ENCODE data around the gene TPD52L1.

GRCh38 chr6:125117818-125118217, 35.8 kb upstream of the TPD52L1 start:
- no peak for TF ChIP-seq CTCF (conservative IDR thresholded peaks at IDR 0.05; ENCODE audit: low read depth in 2 of 2)
- no peak for TF ChIP-seq POLR2AphosphoS5 (IDR thresholded peaks at IDR 0.05; ENCODE audit: low read depth)
- no peak for TF ChIP-seq EZH2phosphoT487 (IDR thresholded peaks at IDR 0.05; ENCODE audit: unreplicated experiment)
- no peak for TF ChIP-seq JUNB (IDR thresholded peaks at IDR 0.05; ENCODE audit: unreplicated experiment)
- TF ChIP-seq EZH2 (IDR thresholded peaks at IDR 0.05; ENCODE audit: low read depth, unreplicated experiment) = no peak
- TF ChIP-seq, protein P1, sequence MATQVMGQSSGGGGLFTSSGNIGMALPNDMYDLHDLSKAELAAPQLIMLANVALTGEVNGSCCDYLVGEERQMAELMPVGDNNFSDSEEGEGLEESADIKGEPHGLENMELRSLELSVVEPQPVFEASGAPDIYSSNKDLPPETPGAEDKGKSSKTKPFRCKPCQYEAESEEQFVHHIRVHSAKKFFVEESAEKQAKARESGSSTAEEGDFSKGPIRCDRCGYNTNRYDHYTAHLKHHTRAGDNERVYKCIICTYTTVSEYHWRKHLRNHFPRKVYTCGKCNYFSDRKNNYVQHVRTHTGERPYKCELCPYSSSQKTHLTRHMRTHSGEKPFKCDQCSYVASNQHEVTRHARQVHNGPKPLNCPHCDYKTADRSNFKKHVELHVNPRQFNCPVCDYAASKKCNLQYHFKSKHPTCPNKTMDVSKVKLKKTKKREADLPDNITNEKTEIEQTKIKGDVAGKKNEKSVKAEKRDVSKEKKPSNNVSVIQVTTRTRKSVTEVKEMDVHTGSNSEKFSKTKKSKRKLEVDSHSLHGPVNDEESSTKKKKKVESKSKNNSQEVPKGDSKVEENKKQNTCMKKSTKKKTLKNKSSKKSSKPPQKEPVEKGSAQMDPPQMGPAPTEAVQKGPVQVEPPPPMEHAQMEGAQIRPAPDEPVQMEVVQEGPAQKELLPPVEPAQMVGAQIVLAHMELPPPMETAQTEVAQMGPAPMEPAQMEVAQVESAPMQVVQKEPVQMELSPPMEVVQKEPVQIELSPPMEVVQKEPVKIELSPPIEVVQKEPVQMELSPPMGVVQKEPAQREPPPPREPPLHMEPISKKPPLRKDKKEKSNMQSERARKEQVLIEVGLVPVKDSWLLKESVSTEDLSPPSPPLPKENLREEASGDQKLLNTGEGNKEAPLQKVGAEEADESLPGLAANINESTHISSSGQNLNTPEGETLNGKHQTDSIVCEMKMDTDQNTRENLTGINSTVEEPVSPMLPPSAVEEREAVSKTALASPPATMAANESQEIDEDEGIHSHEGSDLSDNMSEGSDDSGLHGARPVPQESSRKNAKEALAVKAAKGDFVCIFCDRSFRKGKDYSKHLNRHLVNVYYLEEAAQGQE (IDR thresholded peaks at IDR 0.05; ENCODE audit: unreplicated experiment) = no peak
- TF ChIP-seq STAT1 (IDR thresholded peaks at IDR 0.05; ENCODE audit: unreplicated experiment) = no peak
- no peak for TF ChIP-seq NANOG (IDR thresholded peaks at IDR 0.05; ENCODE audit: borderline replicate concordance)
- no peak for TF ChIP-seq ETS1 (IDR thresholded peaks at IDR 0.05)
- TF ChIP-seq CREB1 (CRISPR knock-in tag; IDR thresholded peaks at IDR 0.05; ENCODE audit: low read depth) = no peak
- no peak for TF ChIP-seq ZNF114 (CRISPR knock-in tag; IDR thresholded peaks at IDR 0.05)
- TF ChIP-seq ZNF331 (CRISPR knock-in tag; IDR thresholded peaks at IDR 0.05; ENCODE audit: low read depth) = no peak
- TF ChIP-seq, protein P2, sequence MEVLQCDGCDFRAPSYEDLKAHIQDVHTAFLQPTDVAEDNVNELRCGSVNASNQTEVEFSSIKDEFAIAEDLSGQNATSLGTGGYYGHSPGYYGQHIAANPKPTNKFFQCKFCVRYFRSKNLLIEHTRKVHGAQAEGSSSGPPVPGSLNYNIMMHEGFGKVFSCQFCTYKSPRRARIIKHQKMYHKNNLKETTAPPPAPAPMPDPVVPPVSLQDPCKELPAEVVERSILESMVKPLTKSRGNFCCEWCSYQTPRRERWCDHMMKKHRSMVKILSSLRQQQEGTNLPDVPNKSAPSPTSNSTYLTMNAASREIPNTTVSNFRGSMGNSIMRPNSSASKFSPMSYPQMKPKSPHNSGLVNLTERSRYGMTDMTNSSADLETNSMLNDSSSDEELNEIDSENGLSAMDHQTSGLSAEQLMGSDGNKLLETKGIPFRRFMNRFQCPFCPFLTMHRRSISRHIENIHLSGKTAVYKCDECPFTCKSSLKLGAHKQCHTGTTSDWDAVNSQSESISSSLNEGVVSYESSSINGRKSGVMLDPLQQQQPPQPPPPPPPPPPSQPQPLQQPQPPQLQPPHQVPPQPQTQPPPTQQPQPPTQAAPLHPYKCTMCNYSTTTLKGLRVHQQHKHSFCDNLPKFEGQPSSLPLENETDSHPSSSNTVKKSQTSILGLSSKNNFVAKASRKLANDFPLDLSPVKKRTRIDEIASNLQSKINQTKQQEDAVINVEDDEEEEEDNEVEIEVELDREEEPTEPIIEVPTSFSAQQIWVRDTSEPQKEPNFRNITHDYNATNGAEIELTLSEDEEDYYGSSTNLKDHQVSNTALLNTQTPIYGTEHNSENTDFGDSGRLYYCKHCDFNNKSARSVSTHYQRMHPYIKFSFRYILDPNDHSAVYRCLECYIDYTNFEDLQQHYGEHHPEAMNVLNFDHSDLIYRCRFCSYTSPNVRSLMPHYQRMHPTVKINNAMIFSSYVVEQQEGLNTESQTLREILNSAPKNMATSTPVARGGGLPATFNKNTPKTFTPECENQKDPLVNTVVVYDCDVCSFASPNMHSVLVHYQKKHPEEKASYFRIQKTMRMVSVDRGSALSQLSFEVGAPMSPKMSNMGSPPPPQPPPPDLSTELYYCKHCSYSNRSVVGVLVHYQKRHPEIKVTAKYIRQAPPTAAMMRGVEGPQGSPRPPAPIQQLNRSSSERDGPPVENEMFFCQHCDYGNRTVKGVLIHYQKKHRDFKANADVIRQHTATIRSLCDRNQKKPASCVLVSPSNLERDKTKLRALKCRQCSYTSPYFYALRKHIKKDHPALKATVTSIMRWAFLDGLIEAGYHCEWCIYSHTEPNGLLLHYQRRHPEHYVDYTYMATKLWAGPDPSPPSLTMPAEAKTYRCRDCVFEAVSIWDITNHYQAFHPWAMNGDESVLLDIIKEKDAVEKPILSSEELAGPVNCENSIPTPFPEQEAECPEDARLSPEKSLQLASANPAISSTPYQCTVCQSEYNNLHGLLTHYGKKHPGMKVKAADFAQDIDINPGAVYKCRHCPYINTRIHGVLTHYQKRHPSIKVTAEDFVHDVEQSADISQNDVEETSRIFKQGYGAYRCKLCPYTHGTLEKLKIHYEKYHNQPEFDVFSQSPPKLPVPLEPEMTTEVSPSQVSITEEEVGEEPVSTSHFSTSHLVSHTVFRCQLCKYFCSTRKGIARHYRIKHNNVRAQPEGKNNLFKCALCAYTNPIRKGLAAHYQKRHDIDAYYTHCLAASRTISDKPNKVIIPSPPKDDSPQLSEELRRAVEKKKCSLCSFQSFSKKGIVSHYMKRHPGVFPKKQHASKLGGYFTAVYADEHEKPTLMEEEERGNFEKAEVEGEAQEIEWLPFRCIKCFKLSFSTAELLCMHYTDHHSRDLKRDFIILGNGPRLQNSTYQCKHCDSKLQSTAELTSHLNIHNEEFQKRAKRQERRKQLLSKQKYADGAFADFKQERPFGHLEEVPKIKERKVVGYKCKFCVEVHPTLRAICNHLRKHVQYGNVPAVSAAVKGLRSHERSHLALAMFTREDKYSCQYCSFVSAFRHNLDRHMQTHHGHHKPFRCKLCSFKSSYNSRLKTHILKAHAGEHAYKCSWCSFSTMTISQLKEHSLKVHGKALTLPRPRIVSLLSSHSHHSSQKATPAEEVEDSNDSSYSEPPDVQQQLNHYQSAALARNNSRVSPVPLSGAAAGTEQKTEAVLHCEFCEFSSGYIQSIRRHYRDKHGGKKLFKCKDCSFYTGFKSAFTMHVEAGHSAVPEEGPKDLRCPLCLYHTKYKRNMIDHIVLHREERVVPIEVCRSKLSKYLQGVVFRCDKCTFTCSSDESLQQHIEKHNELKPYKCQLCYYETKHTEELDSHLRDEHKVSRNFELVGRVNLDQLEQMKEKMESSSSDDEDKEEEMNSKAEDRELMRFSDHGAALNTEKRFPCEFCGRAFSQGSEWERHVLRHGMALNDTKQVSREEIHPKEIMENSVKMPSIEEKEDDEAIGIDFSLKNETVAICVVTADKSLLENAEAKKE (CRISPR knock-in tag; IDR thresholded peaks at IDR 0.05) = no peak

Measured in GM23338 (cell line).